Left colon (tissue), 2 donors: ENCODE results near the gene MSX2. TPM values are rescaled to one million over a fixed set of nuclear protein-coding genes. Genes with fewer than 3 reads are reported as not detected.

Experiments used
- ATAC-seq: fragments of 200-7000 bp; cut with Tn5 transposase; one replicate; pipeline ENCODE4 v1.9.1; 2020; ENCODE audit warnings: mild to moderate bottlenecking, moderate library complexity
- DNase-seq, 2 donors: peaks; one replicate each; pipeline ENCODE4 v3.0.0-alpha.2; 2020
- intact Hi-C, 2 donors: fragments of 100-400 bp; cut with DNase I in 1 of 2; cut with micrococcal nuclease in 1 of 2; formaldehyde crosslinking; loops; one replicate each; pipeline versions ENCODE4 v1.11.2 to v1.14.0; 2022; cut with DNase I, micrococcal nuclease
- long read RNA-seq: library from polyadenylated mRNA; unstranded; transcript quantifications from one replicate; pipeline ENCODE4 v2.0.0, GENCODE V29; 2021
- total RNA-seq, 2 donors: library from RNA; stranded (reverse); fragmentation: NEBNext Ultra II Directional; extraction: Animal tissue kit (Norgen Biotek cat#: 25700); gene quantifications; one replicate each; pipeline ENCODE4 v1.2.1, GENCODE V29; 2021
- donor health status: DM: no; HTN: no; CAD: no.
- donor health status: DM: yes; HTN: yes; CAD: no.

The MSX2 gene
- under 1 TPM; 0.40 to 0.81 TPM for total RNA-seq
- long read RNA-seq, partial matches to known transcripts, result 0 of 1 reads
- long read RNA-seq, other reads (novel, unspliced or antisense), result 0 of 1 reads

DNA sequence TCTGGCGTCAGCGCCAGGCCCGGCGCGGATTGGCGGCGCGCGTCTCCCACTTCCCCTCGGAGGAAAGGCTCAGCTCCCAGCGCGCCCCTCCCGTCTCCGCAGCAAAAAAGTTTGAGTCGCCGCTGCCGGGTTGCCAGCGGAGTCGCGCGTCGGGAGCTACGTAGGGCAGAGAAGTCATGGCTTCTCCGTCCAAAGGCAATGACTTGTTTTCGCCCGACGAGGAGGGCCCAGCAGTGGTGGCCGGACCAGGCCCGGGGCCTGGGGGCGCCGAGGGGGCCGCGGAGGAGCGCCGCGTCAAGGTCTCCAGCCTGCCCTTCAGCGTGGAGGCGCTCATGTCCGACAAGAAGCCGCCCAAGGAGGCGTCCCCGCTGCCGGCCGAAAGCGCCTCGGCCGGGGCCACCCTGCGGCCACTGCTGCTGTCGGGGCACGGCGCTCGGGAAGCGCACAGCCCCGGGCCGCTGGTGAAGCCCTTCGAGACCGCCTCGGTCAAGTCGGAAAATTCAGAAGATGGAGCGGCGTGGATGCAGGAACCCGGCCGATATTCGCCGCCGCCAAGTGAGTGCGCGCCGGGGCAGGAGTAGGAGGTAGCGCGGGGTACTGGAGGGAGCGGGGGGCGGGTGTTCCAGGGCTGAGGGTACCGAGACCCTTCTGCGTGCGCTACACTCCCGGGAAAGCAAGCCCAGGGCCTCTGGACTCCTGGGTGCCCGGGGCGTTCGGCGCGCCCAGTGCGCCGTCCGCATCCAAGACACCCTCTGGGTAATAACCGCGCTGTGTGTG lies at the start of gene MSX2:
Gene MSX2 (plus strand): TSS at position 99 of the 777 bp plus-strand sequence. CDS start 78 bp downstream, at position 177.
- DNase-seq (peak; percentile 81 to 86), ATAC-seq (peak; percentile 99)
- intact Hi-C loops, result no loop called here

DNA sequence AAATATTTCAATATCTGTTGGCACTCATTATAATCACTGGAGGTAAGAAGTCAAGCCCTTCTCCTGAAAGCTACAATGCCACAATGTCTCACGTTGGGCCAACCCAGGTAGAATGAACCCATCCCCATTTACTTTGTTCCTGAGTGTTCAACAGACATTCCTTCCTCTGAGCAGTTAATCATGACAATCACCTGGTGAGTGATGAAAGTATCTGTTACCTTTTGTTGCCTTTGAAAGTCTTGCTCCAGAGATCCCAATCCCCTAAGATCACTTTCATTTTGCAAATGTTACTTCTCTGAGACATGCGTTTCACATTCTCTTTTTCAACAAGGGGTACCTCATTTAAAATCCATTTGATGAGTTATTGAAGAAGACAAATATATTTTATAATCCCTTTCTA lies 49.3 kb upstream of the MSX2 start:
- ATAC-seq, result no peak
- intact Hi-C loops, result no loop called here

DNA sequence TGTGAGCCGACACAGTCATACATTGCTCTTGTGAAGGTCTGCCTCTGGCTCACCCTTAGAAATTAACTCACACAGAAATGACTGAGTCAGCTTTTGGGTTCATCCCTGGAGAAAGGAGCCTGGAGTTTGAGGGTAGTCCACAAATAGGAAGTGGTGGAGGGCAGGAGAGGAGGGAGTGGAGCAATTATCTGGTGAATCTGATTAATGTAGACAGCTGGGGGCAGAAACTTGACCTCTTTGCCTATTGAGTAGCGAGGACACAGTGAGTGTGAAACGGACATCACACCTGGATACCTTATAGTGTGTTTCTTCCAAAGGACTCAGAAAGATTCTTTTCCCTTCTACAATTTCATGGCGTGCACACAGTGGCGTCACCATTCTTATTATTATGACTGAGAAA lies 48.5 kb upstream of the MSX2 start:
- intact Hi-C loops, result no loop called here
- DNase-seq (no peak), ATAC-seq (no peak)

More for the DNA sequence above, 49.3 kb upstream of the MSX2 start:
- no peak for DNase-seq

DNA sequence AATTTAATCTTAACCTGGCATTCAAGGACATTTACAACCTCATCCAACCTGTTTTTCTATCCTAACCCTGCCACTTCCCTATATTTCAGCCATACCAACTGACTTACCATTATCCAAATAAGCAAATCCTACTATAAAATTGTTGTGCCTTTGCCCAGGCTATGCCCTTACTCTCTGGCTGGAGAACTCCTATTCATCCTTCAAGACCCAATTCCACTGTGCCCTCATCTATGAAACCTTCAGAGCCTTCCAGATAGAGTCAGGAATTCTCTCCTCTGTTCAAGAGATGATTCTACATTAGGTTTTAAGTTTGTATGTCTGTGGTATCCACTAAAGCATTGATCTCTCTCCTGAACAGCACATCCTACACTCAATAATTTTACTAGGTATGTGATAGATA lies 46.3 kb upstream of the MSX2 start:
- ATAC-seq (no peak), DNase-seq (no peak)
- intact Hi-C loops, result no loop called here

DNA sequence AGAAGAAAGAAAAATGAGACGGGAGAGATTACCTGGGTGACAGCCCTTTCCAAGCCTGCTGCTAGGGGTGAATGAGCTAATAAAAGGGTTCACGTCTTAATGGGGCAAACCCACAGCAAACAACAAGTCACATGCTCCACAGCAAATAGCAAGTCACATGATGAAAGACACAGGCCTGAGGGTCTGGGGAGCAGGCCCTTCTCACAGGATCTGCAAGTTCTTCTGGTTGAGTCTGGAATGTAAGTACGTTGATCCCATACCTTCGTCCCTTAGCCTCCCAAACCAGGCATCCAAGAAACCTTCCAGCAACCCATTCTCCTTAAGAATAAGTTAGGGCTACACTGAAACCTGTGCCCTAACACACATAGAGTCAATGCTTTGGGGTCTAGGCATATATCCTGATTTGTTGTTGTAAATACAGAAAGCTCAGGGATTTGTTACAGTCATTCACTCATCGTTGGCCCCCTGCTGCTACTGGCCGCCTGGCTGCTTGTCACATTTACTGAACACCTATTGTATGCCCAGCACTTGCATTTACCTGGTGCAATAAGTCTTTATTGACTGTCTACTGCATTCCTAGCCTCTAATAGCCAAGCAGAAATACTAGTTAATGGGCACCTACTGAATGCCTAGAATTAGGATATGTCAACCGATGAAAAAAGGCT lies 43.3 kb upstream of the MSX2 start:
- intact Hi-C loops, result no loop called here
- DNase-seq (no peak), ATAC-seq (no peak)

DNA sequence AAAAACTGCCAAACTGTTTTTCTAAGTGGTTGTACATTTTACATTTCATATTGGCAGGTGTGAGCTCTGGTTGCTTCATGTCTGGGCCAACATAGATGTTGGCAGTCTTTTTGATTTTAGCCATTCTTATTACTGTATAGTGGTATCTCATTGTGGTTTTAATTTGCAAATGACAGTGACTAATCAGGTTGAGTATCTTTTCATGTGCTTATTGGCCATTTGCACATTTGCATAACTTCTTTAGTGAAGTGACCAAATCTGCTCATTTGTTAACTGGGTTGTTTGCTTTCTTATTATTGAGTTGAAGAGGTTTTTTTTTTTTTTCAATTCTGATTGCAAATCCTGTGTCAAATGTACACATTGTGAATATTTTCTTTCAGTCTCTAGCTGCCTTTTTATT lies 36.9 kb upstream of the MSX2 start:
- no peak for ATAC-seq
- DNase-seq, result no peak
- intact Hi-C loops, result no loop called here

DNA sequence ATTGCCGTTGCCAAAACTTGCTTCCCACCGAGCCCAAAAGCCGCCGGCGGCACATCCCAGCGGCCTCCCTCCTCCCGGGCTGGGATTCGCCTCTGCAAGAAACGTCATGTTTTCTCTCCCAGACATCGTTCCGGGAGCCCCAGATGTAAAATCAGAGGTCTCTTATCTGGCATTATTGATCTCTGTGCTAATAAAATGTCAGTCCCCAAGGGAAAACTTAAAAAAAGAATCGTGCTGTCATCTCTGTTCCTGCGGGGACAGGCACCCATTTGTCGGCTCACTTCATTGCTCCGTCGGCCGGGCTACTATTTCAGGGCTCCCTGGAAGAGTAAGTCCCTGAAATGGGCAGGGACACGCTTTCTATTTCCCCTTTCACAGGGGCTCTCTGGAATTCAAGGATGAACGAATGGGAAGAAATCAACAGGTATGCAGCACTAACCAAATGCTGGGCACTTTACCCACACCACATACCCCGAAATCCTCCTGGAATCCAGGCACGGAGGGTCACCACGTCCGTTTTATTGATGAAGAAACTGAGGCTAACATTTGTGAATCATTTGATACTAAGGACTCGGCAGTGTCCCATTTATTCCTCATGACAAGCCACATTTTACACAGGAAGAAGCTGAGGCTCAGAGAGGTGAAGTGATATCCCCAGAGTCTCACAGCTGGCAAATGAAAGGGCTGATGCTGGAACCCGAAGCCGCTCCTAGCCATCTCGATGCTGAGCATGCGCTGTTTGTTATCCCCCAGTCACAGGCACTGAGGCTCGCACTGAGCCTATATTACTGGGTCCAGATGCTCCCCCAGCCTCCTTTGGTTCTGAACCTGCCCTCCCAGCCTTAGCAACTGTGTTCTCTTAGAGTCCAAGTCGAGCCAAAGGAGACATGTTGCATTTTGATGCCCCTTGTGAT lies 35.7 kb upstream of the MSX2 start:
- ATAC-seq (no peak), DNase-seq (no peak)
- intact Hi-C loops, result no loop called here

DNA sequence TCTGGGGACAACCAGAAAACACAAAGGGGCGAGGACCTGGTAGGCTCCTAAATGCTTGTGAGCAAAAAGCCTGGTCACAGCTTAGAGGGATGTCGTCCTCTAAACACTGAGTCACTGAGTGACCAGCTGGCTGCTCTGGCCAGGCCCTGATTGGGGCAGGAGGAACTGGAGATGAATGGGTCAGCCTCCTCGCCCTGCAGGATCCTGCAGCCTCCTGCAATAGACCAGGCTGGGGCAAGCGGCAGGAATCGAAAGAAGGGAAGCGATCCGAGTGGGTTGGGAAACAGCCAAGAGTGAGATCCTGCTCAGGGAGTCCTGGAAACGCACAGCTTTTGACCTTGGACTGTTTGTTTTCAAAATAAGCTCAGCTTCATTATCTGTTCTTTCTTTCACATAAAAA lies 34.1 kb upstream of the MSX2 start:
- intact Hi-C loops, result no loop called here

DNA sequence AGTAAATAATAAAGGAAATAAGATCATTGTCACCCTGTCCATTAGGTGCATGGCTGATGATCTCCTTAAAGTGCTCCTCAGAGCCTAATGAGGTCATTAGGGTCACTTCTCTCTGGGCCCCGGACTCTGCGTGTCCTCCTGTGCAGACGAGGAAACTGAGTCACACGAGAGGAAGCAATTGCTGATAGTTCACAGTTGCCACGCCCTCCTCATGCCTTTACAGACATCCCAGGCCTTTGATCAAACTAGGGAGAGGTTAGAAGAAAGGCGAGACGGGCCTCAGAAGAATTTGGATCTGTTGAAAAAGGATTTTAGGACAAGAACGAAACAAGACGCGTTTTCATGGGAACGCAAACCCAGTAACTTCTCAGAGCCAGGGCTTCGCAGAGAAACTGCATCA lies 32.0 kb upstream of the MSX2 start:
- intact Hi-C loops, result no loop called here
- no peak for ATAC-seq
- DNase-seq, result no peak

More for the DNA sequence above, 34.1 kb upstream of the MSX2 start:
- DNase-seq (no peak), ATAC-seq (no peak)

DNA sequence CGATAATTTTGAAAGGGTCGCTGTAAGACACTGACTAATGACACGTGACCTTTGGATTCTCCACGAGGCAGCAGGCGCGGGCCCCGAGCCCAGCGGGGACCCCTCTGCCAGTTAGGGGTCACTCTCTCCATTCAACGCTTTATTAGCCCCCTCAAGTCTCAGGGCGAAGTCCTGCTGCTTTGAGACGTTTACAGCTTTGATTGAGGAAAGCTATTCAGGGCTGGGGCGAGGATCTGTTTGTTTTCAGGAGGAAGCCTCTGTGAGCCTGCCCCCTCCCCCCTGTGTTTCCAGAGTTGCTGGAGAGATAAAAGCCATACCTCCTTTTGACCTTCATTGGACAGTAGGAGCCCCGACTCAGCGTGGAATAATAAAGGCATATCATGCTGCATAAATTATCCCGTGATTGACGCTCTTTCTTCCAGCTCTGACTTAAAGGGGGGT lies 31.4 kb upstream of the MSX2 start:
- ATAC-seq (peak; percentile 65), DNase-seq (peak; percentile 27 to 51)
- intact Hi-C loops, result no loop called here

DNA sequence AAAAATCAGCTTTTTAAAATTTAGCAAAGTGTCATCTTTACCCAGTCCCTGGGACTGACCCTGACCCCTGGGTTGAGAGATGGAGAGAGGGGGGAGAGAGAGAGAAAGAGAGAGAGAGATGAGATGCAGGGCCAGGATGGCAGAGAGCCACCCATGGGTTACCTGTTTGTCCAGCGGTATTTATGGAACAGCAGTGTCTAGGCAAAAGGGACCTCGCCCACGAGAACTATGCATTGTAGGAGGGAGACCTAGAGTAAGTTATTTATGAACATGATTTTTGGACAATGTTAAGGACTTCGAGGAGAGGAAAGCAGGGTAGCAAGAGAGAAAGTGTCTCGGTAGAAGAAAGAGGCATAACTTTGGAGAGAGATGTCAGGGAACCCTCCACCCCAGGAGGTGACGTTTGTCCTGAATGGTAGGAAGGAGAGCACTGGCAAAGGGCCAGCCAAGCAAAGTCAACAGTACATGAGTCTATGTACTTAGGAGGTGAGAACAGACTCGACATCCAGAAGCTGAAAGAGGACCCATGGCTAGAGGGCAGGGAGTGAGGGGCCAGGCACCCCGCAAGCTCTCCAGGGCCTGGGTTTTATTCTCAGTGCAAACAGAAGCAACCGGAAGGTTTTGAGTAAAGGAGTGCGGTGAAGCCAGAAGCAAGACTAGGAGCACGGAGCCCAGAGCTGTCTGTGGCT lies 30.5 kb upstream of the MSX2 start:
- ATAC-seq (peak; percentile 78), DNase-seq (peak; percentile 53 to 75)
- intact Hi-C loops, result no loop called here

DNA sequence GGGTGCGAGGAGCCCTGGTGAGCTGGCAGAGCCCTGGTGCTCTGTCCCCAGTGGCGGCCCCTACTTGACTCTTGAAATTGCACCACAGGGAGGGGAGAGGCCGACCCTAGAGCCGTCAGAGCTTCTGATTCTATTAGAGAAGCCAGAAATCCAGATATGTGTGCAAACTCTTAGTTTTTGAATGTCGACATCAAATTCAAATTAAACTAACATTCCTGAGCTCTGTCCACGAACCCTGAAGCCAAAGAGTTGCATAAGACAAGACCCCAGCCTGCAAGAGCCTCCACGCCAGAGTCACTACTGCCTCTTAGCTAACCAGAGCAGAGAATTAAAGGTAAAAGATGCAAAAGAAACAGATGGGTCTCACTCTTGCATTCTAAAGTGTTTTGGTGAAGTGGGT lies 29.8 kb upstream of the MSX2 start:
- no peak for DNase-seq
- no peak for ATAC-seq
- intact Hi-C loops, result no loop called here

DNA sequence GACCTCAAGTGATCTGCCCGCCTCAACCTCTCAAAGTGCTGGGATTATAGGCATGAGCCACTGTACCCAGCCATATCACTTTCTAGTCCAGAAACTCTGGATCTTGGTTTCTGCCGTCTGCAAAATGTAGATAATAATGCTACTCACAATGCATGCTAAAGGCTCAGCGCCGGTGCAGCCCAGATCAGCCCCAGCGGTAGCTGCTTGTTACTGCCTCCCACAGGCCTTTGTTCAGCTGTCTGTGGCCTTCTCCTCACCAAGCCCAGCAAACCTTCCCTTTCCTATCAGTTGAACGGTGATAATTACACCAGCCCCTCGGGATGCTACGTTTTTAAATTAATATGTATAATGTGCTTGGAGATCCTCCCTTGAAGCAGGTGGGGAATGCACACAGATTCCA lies 26.2 kb upstream of the MSX2 start:
- DNase-seq, result no peak
- ATAC-seq, result no peak
- intact Hi-C loops, result no loop called here

DNA sequence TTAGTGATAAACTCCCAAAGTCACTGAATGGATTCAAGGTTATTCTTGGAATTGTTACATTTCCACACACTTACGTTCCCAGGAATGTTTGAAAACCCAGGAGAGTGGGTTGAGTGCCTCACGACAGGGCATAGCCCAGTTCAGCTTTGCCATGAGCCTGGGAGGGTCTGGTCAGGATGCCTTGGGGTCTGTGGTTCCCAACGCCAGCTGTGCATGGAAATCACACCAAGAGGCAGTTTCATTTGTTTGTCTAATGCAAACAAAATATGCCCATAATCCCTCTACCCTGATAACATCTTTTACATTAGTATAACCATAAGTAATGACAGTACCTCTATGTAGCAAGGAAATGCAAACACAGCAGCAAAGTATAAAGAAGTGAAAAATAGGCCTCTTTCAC lies 25.3 kb upstream of the MSX2 start:
- DNase-seq (no peak), ATAC-seq (no peak)
- intact Hi-C loops, result no loop called here

DNA sequence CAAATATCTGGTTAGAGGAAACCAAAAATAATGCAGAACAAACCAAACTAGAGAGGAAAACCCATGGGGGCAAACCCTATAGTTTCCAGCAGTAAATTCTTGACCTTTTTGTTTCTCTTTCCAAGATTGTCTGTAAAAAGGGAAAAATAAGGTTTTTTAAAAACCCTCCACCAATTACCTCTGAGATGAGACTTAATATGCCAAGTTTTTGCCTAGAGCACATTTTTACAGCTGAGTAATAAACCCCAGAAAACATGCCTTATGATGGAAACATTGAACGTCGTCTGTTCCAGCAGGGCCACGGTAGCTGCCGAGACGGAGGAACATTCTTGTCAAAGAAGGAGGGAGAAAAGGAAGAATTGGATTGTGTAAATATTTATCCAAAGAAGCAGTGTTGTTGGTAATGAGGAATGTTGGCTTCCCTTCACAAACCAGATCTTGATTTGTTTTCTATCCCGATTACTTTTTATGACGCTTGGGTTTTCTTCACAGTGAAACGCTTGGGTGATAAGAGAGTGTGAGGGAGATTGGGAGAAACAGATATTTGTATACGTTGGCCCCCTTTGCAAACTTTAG lies 17.3 kb upstream of the MSX2 start:
- no peak for ATAC-seq
- DNase-seq, result no peak
- intact Hi-C loops, result no loop called here

DNA sequence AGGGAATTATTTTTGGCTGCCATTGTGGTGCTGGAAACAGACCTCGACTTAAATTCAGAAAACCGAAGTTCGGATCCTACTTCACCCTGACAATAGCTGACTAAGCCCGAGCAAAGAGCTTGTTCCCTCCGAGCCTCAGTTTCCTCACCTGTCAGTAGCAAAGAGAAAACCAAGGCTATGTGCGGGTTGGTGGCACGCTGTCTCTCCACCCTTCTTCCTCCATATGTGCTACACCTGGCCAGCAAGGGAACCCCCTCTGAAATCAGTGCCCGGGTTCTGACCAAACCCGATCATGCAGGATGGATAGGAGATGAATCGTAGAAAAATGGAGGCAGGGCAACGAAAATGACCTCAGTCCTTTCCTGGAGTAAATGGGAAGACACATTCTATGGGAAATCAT lies 16.7 kb upstream of the MSX2 start:
- intact Hi-C loops, result no loop called here
- DNase-seq (no peak), ATAC-seq (no peak)

DNA sequence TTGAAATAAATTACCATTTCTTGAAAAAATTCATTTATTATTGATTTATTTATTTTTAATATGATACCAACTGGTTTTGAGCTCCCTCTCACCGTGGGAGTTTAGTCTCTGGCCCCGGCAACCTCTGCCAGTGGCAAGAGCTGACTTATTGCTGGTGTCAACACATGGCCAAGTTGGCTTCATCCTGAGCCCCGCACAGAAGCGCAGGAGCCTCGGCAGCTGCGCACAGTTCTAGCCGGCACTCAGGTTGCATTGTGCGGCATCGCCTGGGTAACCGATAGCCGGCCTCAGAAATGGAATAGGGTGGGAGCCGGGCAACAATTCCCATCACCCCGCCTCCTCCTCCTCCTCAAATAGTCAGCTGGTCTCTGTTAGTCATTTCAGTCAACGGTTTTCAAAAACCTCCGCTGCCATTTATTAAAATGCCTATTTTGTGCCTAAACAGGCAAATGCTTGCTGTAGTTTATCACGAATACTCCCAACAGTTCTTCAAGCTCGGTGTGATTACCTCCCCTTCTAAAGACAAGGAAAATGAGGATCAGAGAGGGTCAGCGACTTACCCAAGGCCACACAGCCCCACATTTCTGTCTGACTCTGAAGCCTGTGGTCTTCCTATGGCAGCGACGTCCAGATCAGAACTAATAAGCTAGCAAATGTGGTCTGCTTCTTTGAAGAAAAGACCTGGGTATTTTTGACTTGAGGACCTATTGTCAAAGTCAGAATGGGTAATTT lies 15.7 kb upstream of the MSX2 start:
- ATAC-seq (no peak), DNase-seq (no peak)
- intact Hi-C loops, result no loop called here

DNA sequence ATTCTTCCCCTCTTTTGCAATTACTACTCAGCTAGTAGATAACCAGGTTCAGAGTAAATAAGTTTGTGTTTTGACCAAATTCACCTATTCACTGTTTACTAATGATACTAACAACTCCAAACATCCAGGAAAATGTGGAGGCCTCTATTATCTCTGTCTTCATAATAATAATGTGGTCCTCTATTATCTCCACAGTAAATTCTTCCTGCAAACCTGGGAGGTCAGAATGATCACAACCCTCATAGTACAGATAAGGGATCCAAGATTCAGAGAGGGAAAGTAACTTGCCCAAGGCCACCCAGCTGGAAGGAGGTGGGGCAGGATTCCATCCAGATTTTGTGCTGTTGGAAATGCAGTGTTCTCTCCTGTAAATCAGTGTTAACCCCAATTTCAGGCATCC lies 9.6 kb upstream of the MSX2 start:
- intact Hi-C loops, result no loop called here
- no peak for ATAC-seq
- DNase-seq, result no peak
